GM18951 (cell line): ENCODE results near the gene GASK1A.

Experiments
- POLR2A ChIP-seq: IDR thresholded peaks from 4 replicates; pipeline ENCODE4 v1.6.1; 2011; ENCODE audit warnings: mild to moderate bottlenecking; ENCODE audit not compliant: insufficient read length, insufficient read depth; ENCODE audit errors: extremely low read depth
- in situ Hi-C: fragments of 300-500 bp; cut with MboI; formaldehyde crosslinking; loops from one replicate; pipeline ENCODE4 v1.12.0; 2022; ENCODE audit warnings: low sequenced_read_pairs, mixed read lengths, inconsistent platforms; ENCODE audit not compliant: unreplicated experiment

The GASK1A gene

GRCh38 chr3:43019826-43020225 lies 40.7 kb downstream of the GASK1A start:
- in situ Hi-C loops, result no loop called here
- no peak for TF ChIP-seq POLR2A

GRCh38 chr3:43021186-43021585 lies 42.1 kb downstream of the GASK1A start:
- no peak for TF ChIP-seq POLR2A
- in situ Hi-C loops, result no loop called here

GRCh38 chr3:43022121-43022520 lies 43.0 kb downstream of the GASK1A start:
- TF ChIP-seq POLR2A, result no peak
- in situ Hi-C loops, result no loop called here

- in situ Hi-C loops, result no loop called here
- no peak for TF ChIP-seq POLR2A
Measured at GRCh38 chr3:43023066-43023465, 44.0 kb downstream of the GASK1A start.

GRCh38 chr3:43023746-43024145 lies 44.6 kb downstream of the GASK1A start:
- in situ Hi-C loops, result no loop called here
- TF ChIP-seq POLR2A, result no peak

- in situ Hi-C loops, result no loop called here
- TF ChIP-seq POLR2A, result no peak
Measured at GRCh38 chr3:43024181-43024885, 45.2 kb downstream of the GASK1A start.

GRCh38 chr3:43025423-43025822 lies 46.3 kb downstream of the GASK1A start:
- in situ Hi-C loops, result no loop called here
- no peak for TF ChIP-seq POLR2A

- no peak for TF ChIP-seq POLR2A
- in situ Hi-C loops, result no loop called here
Measured at GRCh38 chr3:43028001-43028400, 48.9 kb downstream of the GASK1A start.

- no peak for TF ChIP-seq POLR2A
- in situ Hi-C loops, result no loop called here
Measured at GRCh38 chr3:43028678-43029490, 49.8 kb downstream of the GASK1A start.

GRCh38 chr3:43030162-43030935 lies 51.2 kb downstream of the GASK1A start:
- no peak for TF ChIP-seq POLR2A
- in situ Hi-C loops, result no loop called here

- TF ChIP-seq POLR2A, result no peak
- in situ Hi-C loops, result no loop called here
Measured at GRCh38 chr3:43031485-43031884, 52.4 kb downstream of the GASK1A start.

GRCh38 chr3:43031889-43032545 lies 52.9 kb downstream of the GASK1A start:
- in situ Hi-C loops, result no loop called here
- no peak for TF ChIP-seq POLR2A
